ENCODE results near the gene HINFP.
A peak's percentile ranks its signal among the peaks of the same experiment; 100 is the strongest.
"Not testable (repeated sequence)": the region's sequence is repeated elsewhere in the genome, so short reads cannot be mapped to it uniquely, and the experiment has no call there.

HINFP gene

DNA sequence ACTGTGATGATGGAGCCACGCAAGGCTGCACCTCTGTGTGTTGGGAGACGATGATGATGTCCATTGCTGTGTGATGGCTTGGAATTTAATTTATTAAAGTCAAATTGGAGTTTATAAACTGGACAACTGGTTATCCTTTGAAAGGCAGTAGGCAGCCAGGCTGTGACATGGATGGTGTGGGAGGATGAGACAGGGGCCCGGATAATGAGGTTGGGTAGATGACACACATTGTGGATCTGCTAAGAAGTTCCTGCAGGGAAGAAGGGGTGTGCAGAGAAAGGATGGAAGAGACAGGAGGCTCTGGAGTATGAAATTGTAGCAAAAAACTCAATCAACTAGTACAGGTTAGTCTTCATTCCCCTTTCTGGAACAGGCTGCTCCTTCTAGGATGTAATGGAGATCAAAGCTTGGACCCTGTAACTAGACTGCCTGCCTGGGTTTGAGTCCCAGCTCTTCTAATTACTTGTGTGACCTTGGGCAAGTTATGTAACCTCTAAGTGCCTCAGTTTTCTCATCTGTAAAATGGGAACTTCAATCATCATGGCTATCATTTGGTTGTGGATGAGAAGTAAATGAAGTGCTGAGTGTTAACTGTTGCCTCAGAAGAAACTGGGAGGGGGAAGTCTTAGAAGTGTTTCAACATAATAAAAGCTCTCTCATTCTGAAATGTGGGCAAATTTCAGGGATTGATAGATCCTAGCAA, 4.2 kb upstream of the HINFP start:
- no peak for DNase-seq (ENCODE audit: low spot score)

DNA sequence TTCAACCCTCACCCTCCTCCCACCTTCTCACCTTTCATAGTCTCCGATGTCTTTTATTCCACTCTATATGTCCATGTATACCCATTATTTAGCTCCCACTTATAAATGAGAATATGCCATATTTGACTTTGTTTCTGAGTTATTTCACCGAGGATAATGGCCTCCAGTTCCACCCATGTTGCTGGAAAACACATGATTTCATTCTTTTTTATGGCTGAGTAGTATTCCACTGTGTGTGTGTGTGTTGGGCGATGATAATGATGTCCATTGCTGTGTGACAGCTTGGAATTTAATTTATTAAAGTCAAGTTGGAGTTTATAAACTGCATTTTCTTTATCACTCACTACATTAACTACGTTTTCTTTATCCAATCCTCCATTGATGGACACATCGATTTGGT, 3.2 kb upstream of the HINFP start:
- no peak for DNase-seq (ENCODE audit: low spot score)

DNA sequence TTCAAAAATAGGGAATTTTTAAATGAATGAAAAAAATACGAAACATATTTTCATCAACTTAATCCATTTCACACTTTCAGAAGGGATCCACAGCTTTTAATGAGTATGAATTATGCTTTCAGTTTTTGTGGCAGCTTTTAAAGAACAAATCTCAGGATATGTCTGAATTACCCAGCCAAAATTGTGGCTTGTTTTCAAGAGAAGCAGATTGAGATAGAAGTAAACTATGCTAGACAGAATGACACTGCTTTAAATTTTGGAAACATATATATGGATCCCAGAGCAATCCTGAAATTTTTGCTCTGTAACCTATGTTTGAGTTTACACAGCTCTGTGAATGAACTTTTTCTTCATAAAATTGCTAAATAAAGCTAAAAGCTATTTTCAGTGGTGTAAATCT, 2.4 kb upstream of the HINFP start:
- no peak for DNase-seq (ENCODE audit: low spot score)

DNA sequence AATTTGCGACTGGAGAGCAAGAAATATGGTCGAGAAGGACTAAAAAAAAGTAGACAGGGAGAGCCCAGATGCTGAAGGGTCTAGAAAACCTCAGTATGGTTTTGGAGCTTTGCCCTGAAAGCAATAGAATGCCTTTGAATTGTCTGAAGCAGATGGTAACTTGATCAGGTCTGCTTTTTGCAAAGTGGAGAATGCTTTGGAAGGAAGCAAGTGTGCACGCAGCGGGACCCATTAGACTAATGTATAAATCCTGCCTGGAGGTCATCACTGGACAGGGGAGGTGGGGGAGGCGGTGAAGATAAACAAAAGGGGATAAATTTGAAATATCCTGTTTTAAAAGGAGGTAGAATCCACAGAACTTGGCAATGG, 757 bp upstream of the HINFP start:
- DNase-seq (ENCODE audit: low spot score), result no peak

DNA sequence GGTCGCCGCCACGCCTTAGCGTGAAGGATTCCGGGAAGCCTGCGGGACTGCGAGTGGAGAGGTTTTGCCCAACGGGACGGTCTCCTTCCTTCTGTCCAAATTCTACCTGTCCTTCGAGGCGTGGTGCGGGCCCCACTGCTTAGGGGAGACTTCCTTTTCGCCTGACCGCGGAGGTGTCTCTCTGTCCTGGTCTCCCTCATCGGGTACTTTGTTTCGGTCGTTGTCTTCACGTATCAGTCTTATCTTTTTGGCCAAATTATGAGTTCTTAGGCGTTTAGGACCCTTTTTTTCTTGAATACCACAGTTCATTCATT, 388 bp downstream of the HINFP start:
- DNase-seq (ENCODE audit: low spot score), result no peak

DNA sequence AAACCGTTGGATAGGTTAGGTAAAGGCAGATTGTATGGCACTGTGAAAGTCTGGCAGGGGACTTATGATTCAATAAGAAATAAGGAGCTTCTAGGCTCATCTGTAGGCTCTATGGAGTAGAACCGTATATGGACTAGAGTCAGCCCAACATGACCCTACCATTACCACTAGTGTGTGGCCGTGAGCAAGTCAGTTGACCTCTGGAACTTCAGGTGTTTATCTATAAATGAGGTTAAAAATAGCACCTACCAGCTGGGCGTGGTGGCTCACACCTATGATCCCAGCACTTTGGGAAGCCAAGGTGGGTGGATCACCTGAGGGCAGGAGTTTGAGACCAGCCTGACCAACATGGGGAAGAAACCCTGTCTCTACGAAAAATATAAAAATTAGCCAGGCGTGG, 4.4 kb downstream of the HINFP start:
- DNase-seq (ENCODE audit: low spot score), result no peak

DNA sequence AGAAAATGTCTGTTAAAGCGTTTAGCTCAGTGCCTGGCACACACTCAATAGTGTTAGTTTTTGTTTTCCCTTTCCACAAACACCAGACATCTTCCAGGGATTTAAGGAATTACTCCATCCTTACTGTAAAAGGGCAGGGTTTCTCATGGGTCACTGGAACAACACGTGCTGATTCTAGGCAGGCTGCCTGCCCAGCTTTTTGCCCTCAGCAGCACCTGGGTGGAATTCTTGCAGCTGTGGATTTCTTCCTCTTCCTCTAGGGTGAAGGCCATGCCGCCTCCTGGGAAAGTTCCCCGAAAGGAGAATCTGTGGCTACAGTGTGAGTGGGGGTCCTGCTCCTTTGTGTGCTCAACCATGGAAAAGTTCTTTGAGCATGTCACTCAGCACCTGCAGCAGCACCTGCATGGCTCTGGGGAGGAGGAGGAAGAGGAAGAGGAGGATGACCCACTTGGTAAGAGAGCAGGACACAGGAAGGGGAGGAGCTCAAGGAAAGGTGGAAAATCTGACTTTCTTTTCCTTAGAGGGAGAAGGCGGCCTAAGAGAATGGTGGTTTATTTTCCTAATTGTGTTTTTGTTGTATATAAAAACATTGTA, 5.4 kb downstream of the HINFP start:
- DNase-seq (ENCODE audit: low spot score), result no peak

DNA sequence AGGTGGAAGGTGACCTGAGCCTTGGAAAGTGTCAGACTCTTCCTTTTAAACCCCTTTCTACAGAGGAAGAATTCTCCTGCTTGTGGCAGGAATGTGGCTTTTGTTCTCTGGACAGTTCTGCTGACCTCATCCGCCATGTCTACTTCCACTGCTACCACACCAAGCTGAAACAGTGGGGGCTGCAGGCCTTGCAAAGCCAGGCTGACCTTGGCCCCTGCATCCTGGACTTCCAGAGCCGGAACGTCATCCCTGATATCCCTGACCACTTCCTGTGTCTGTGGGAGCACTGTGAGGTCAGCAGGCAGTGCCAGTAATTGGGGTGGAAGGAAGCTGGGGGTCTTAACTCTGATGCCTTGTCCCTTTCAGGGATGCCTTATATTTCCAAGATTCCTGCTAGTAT, 9.3 kb downstream of the HINFP start:
- no peak for DNase-seq (ENCODE audit: low spot score)

DNA sequence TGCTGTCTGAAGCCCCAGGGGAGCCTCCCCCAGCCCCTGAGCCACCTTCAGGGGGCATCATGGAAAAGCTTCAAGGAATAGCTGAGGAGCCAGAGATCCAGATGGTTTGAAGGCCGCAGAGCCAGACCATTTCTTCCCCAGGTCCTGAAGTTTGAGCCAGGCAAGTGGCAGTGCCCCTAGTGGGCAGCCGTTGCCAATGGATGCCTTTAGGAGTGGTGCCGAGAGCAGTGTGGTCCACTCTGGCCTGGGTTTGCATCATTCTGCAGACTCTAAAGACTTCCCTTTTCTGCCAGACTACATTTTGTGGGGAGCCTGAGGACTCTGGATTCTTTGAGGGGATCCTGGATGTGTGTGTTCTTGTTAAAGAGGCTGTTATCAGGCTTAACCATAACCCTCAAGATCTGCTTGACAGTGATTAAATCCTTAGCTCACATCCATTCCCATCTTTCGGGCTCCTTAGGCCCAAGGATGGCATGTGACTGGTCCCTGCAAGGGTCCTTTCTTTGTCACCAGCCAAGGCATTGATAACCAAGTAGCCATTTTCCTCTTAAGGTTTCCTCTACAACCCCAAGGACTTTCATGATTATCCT, 13.1 kb downstream of the HINFP start:
- peak; percentile 34 for DNase-seq (ENCODE audit: low spot score)

DNA sequence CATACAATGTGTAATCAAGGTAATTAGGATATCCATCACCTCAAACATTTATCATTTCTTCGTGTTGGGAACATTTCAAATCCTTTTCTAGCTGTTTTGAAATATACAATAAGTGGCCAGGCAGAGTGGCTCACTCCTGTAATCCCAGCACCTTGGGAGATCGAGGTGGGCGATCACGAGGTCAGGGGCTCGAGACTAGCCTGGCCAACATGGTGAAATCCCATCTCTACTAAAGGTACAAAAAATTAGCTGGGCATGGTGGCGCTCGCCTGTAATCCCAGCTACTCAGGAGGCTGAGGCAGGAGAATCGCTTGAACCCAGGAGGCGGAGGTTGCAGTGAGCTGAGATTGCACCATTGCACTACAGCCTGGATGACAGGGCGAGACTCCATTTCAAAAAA, 17.9 kb downstream of the HINFP start:
- not testable (repeated sequence) for DNase-seq (ENCODE audit: low spot score)

DNA sequence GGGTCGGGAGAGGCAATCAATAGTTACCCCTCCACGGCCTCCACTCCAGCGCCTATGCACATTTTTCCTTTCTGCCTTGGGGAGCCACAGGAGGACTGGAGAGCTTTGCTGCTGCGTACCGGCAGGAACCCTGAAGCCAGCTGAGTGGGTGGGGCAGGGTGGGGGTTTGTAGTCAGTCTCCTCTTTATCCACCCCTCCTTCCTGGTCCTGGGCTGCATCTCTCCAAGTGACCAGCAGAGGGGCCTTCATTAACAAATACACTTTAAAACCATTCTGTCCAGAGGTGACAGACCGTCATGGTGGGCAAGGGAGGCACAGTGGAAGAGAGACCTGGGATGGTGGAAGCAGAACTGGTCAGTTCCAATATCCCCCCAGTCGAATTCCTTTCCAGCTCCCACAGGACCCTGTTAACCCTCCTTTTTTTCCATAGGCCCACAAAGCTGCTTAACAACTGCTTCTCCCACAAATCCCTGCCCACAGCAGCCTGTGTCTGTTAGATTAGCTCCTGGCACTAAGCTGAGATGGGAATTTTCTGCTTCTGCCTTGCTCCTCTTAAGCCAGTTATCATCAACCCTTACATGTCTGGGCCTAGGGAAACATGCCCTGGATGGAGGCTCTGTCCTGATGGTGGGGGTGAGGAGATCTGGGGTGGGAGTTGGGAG, 23.6 kb downstream of the HINFP start:
- peak; percentile 87 for DNase-seq (ENCODE audit: low spot score)

DNA sequence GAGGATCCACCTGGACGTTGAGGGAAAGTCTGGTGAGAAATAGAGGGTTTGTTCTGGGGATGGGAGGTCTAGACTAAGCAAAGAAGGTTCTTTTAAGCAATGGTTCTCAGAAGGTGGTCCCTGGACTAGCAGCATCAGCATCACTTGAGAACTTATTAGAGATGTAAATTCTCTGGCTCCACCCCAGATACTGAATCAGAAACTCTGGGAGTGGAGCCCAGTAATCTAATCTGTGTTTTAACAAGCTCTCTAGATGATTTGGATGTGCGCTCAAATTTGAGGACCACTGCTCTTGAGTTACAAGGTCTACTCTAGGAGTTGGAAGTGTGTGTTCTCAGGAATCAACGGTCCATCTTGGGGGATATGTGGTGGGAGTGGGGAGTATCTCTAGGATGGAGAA, 24.2 kb downstream of the HINFP start:
- no peak for DNase-seq (ENCODE audit: low spot score)

DNA sequence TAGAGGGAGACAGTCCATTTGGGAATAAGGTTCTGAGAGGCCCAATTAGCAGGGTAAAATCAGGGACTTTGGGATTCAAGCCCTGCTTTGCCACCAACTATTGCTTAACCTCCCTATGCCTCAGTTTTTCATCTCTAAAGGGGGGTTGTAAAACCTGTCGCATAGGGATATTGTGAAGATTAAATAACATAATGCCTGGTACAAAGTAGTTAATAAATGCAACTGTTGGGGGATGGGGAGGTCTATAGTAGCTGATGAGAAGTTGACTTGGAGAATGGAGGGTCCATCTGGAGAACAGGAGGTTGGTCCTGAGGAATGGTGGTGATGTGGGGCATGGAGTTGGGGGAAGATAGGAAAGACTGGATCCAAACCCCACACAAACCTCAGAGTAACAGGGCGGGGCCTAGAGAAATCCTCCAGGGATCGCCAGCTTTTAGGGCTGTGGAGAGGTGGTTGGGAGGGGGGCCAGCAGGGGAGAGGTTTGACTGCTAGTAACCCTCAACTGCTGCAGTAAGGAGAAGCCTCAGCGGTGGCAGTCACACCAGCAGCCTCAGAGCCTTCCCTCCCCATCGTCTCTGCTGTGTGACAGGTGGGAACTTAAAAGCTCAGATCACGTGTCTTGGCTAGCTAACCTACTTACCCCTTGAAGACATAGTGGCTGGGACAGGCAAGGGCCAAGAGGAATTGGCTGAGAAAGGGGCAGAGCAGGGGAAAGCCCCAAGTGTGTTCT, 26.4 kb downstream of the HINFP start:
- no peak for DNase-seq (ENCODE audit: low spot score)

DNA sequence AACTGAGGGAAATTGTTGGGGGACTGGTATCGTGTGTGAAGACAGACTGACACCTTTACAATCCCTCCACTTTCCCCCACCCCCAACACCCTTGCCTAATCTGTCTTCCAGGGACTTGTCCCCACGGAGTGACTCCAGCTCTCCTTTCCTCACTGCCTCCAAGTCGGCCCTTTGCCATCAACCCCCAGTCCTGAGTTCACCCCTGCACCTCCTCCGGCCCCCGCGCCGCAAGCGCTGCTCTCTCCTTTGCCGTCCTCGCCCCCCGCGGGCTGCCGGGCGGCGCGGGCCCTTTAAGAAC, 27.3 kb downstream of the HINFP start:
- no peak for DNase-seq (ENCODE audit: low spot score)

DNA sequence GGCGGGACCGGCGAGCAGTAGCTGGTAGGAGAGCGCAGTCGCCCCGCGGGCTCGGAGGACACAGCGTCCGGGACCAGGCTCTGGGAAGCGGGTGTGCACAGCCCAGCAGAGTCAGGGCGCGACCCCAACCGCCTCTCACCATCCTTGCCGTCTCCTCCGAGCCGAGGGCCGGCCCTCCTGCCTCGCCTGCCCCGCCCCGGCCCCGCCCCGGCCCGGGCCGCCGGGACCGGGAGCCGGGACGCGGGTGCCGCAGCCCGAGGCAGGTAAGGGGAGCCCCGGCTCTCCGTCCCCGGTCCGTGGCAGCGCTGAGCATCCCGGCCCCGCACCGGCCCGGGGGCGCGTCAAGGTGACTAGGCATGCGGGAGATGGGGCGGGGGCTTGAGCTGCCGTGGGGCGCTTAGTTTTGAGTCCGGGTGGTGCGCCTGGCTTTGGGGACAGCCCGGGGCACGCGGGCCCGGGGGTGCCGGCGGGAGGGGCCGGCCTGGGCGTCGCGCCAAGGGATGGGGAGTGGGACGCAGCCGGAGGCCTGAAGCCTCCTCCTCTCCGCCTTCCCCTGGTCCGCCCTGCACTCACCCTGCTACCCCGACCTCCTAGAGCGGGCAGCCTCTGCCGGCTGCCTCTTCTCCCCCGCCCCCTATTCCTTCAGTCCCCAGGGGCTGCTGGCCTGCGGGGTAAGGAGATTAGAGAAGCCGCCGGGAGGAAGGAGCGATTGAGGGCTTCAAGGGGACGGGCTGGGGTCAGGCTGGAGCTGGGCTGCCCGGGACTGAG, 27.8 kb downstream of the HINFP start, which contains the start of gene ABCG4:
ABCG4 (plus strand) TSS at position 35 of the 768 bp plus-strand sequence. CDS start 914 bp downstream, outside the sequence.
- DNase-seq (ENCODE audit: low spot score), result peak; percentile 18

DNA sequence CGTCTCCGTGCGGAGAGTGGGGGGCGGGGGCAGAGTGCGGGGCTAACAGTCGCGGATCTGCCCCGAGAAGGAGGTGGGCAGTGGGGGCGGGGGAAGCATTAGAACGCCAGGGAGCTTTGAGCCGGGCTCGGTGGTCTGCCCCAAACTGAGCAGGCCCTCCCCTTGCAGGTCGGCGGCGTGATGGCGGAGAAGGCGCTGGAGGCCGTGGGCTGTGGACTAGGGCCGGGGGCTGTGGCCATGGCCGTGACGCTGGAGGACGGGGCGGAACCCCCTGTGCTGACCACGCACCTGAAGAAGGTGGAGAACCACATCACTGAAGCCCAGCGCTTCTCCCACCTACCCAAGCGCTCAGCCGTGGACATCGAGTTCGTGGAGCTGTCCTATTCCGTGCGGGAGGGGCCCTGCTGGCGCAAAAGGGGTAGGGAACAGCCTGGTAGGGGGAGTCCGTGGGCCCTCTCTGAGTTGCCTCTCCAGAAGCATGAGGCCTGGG, 28.5 kb downstream of the HINFP start:
- DNase-seq (ENCODE audit: low spot score), result no peak

DNA sequence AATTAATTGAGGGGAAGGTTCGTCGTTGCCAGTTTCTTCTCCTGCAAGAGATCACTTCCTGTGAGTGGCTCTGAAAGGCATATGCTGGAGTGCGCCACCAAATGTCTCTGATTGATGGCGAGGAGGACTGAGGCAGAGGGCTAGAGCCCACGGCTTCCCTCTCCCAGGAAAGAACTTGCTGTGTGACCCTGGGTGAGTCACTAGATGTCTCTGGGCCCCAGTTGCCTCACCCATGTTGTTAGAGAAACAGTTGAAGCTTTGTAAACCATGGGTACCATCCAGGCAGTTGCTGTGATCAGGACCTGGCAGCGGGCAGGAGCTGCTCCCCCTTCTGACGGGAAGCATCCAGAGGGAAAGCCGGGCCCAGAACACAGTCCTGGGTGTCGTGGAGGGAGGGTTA, 30.7 kb downstream of the HINFP start:
- DNase-seq (ENCODE audit: low spot score), result no peak

DNA sequence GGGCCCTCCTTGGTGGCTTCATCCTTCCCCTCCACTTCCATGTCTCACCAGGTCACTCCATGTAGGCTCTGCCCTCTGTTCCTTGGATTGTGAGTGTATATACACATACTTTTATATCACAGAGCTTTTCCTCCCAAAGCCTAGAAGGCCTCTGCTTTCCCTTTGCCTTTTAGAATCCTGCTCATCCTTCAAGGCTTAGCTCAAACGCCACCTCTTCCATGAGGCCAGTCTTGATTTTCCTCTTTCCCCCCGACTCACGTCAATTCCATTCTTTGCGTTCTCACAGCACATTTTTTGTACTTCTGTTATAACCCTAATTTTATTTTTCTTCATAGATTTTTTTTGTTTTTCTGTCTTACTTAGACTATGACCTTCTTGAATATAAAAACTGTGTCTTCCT, 31.2 kb downstream of the HINFP start:
- DNase-seq (ENCODE audit: low spot score), result no peak

DNA sequence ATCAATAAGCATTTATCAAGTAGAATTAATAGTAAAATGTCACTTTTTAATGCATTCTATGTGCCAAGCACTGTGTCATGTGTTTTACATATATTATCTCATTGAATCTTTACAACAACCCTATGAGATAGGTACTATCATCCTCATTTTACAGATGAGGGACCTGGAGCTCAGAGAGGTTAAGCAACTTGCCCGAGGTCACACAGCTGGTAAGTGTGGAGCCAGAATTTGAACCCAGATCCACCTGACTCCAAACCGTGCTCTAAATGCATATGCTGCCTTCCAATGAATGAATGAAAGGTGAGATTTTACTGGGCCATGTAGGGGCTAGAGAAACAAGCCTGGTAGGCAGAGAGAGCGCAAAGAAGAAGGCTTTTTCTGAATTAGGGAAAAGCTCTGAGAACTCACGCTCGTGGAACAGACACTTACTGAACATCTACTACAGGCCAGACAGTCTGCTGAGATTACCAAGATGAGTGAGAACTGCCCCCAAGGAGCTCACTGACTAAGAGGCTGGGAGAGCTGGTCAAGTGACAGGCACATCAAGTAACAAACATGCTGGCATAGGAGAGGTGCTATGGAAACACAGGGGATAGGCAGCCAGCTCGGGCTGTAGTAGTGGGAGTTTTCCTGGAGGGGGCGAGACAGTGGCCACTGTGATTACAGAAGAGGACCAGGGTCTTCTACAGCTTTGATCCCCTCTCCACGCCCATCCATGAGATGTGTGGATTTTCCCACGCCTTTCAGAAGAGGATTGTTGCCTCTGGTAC, 31.9 kb downstream of the HINFP start:
- DNase-seq (ENCODE audit: low spot score), result no peak

DNA sequence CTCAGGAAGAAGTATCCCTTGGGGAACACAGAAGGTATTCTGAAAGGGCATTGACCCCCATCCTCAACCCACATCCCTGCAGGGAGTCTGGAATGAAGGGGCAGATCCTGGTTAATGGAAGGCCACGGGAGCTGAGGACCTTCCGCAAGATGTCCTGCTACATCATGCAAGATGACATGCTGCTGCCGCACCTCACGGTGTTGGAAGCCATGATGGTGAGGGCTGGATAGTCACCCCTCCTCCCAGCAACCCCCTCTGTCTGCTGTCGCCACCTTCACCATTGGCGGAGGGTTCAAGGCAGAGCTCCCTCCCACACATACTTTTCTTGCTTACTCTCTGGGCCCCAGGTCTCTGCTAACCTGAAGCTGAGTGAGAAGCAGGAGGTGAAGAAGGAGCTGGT, 32.8 kb downstream of the HINFP start:
- DNase-seq (ENCODE audit: low spot score), result no peak
